Naive thymus-derived CD4-positive, alpha-beta T cell (primary cell): Measurements from ENCODE around the gene HOXA9. TPM values are rescaled to one million over a fixed set of nuclear protein-coding genes. Genes with fewer than 3 reads are reported as not detected.
A peak's percentile ranks its signal among the peaks of the same experiment; 100 is the strongest.

Experiments used
- ATAC-seq: fragments of 150-1000 bp; cut with Tn5 transposase; 2 replicates; pipeline ENCODE4 v1.10.0; 2021; ENCODE audit warnings: mild to moderate bottlenecking, moderate library complexity
- CTCF ChIA-PET: fragments of 350-600 bp; sonication (Branson Sonifier 250); formaldehyde crosslinking; loops from one replicate; lab custom pipeline; 2021; ENCODE audit warnings: antibody characterized with exemption; lab: Charles Lee
- POLR2A ChIA-PET: fragments of 350-600 bp; sonication (Branson Sonifier 250); formaldehyde crosslinking; loops from one replicate; lab custom pipeline; 2021; ENCODE audit warnings: antibody characterized with exemption, inconsistent platforms; lab: Charles Lee
- DNase-seq, 9 donors: peaks; one replicate each; pipeline versions ENCODE4 v3.0.0 to v3.0.0-alpha.2; 2020 to 2022; ENCODE audit warnings: mixed read lengths in 1 of 9
- H3K27ac ChIP-seq: one replicate; pipeline ENCODE4 v1.7.0; 2013; ENCODE audit warnings: mild to moderate bottlenecking, low read depth, low read length, moderate library complexity
- H3K27me3 ChIP-seq, 2 donors: one replicate each; pipeline ENCODE4 v1.7.0; 2013; ENCODE audit warnings: low read length in 2 of 2, mild to moderate bottlenecking in 2 of 2, moderate library complexity in 2 of 2; ENCODE audit not compliant: control insufficient read depth in 2 of 2, insufficient read depth in 2 of 2
- H3K36me3 ChIP-seq, 3 experiments: 1 replicate in 2 of 3; 2 replicates in 1 of 3; pipeline ENCODE4 v1.7.0; 2013; ENCODE audit warnings: low read length in 3 of 3, mild to moderate bottlenecking in 3 of 3, moderate library complexity in 1 of 3; ENCODE audit not compliant: insufficient read depth in 3 of 3, control insufficient read depth in 2 of 3
- H3K4me1 ChIP-seq, 2 donors: one replicate each; pipeline ENCODE4 v1.7.0; 2013; ENCODE audit warnings: low read length in 2 of 2, mild to moderate bottlenecking in 2 of 2, moderate library complexity in 1 of 2; ENCODE audit not compliant: control insufficient read depth in 2 of 2, insufficient read depth in 2 of 2
- H3K4me3 ChIP-seq: 2 replicates; pipeline ENCODE4 v1.7.0; 2013; ENCODE audit warnings: mild to moderate bottlenecking, low read length
- H3K9me3 ChIP-seq, 3 experiments: 1 replicate in 2 of 3; 2 replicates in 1 of 3; pipeline ENCODE4 v1.7.0; 2013; ENCODE audit warnings: low read length in 3 of 3; ENCODE audit not compliant: control insufficient read depth in 2 of 3
- H3K27ac Mint-ChIP-seq, 9 donors: one replicate each; pipeline ENCODE4 v1.8.0; 2020 to 2022; ENCODE audit warnings: mixed read lengths in 9 of 9, mild to moderate bottlenecking in 8 of 9, moderate library complexity in 5 of 9, inconsistent platforms in 2 of 9
- H3K27me3 Mint-ChIP-seq, 5 donors: one replicate each; pipeline ENCODE4 v1.8.0; 2021 to 2022; ENCODE audit warnings: mixed read lengths in 5 of 5, mild to moderate bottlenecking in 1 of 5
- H3K36me3 Mint-ChIP-seq, 5 donors: one replicate each; pipeline ENCODE4 v1.8.0; 2020 to 2022; ENCODE audit warnings: mixed read lengths in 5 of 5, mild to moderate bottlenecking in 3 of 5, inconsistent platforms in 1 of 5
- H3K4me1 Mint-ChIP-seq, 7 donors: one replicate each; pipeline ENCODE4 v1.8.0; 2020 to 2022; ENCODE audit warnings: mixed read lengths in 7 of 7, mild to moderate bottlenecking in 3 of 7, inconsistent platforms in 1 of 7
- H3K4me3 Mint-ChIP-seq, 10 donors: one replicate each; pipeline ENCODE4 v1.8.0; 2020 to 2022; ENCODE audit warnings: mild to moderate bottlenecking in 10 of 10, mixed read lengths in 10 of 10, moderate library complexity in 6 of 10, inconsistent platforms in 2 of 10
- H3K9me3 Mint-ChIP-seq, 11 donors: one replicate each; pipeline ENCODE4 v1.8.0; 2020 to 2022; ENCODE audit warnings: mixed read lengths in 11 of 11, mild to moderate bottlenecking in 4 of 11, inconsistent platforms in 1 of 11, moderate library complexity in 1 of 11
- intact Hi-C, 2 donors: fragments of 100-400 bp; cut with micrococcal nuclease; formaldehyde crosslinking; loops; one replicate each; pipeline ENCODE4 v1.15.1; 2023
- polyA plus RNA-seq, 2 donors: library from polyadenylated mRNA; unstranded; fragments of 300-500 nt; fragmentation: Illumina TruSeq; gene quantifications; one replicate each; pipeline ENCODE4 v1.2.3, GENCODE V29; 2021
- total RNA-seq, 6 experiments: library from RNA in 5 of 6; stranded (reverse) in 5 of 6; gene quantifications; 1 replicate in 5 of 6; 2 replicates in 1 of 6; pipeline ENCODE4 v1.2.3 and lab custom pipeline; 2021 to 2026

The HOXA9 gene
- total and polyA plus RNA-seq, 7 experiments from 2014 or later = 0.70 to 1.7 TPM; not detected in 5

GRCh38 chr7:27198871-27199801 is 33.8 kb upstream of the HOXA9 start:
- no peaks in the 10 kb centered on the region for H3K36me3 ChIP-seq
- peaks cover 9 to 42% (median 39%) of the 10 kb centered on the region in 7 donors for H3K4me1 Mint-ChIP-seq
- no peak overlapping the region for H3K27ac ChIP-seq
- intact Hi-C loops = loop anchor here (5.0 to 10.0 kb wide), 5 partner anchors 37 to 1756 kb away; partner anchors contain the start of gene TRIL (in 1 of the 2)
- DNase-seq (peak in 1 of 9 donors; percentile 21), ATAC-seq (peak; percentile 11)
- no peak overlapping the region for H3K4me3 ChIP-seq
- H3K27ac Mint-ChIP-seq = peak overlapping the region in 2 of 9 donors; percentile 66 to 80
- H3K36me3 Mint-ChIP-seq = peaks cover 0 to 5% (median 0%) of the 10 kb centered on the region in 5 donors
- ChIA-PET POLR2A (interaction anchor here (1.3 kb wide), 1 partner anchor 25 kb away, joined by 4 read pairs; the partner anchor contains the start of gene HOXA10), CTCF (interaction anchor here (1.0 to 1.7 kb wide), 4 partner anchors 11 to 822 kb away, joined by 3 to 6 read pairs (median 3); no protein-coding TSS in a partner anchor)
- peaks cover 0 to 12% (median 0%) of the 10 kb centered on the region in 11 donors for H3K9me3 Mint-ChIP-seq
- no peaks in the 10 kb centered on the region for H3K9me3 ChIP-seq
- H3K27me3 ChIP-seq = peaks cover 30 to 63% of the 10 kb centered on the region in 2 donors
- H3K4me3 Mint-ChIP-seq = peak overlapping the region in 9 of 10 donors; percentile 47 to 85 (median 69)
- peaks cover 15 to 18% of the 10 kb centered on the region in 2 donors for H3K4me1 ChIP-seq
- peaks cover 84 to 87% (median 86%) of the 10 kb centered on the region in 5 donors for H3K27me3 Mint-ChIP-seq

- Mint-ChIP-seq H3K36me3 (peaks cover 0 to 5% (median 0%) of the 10 kb centered on the region in 5 donors), H3K9me3 (peaks cover 0 to 12% (median 0%) of the 10 kb centered on the region in 11 donors), H3K4me1 (peaks cover 9 to 47% (median 41%) of the 10 kb centered on the region in 7 donors), H3K27ac (peak overlapping the region in 5 of 9 donors; percentile 17 to 71 (median 50)), H3K4me3 (peak overlapping the region in 9 of 10 donors; percentile 14 to 78 (median 68)), H3K27me3 (peaks cover 84 to 88% (median 86%) of the 10 kb centered on the region in 5 donors)
- Histone ChIP-seq H3K9me3 (no peaks in the 10 kb centered on the region), H3K27ac (no peak overlapping the region), H3K36me3 (no peaks in the 10 kb centered on the region), H3K27me3 (peaks cover 35 to 69% of the 10 kb centered on the region in 2 donors), H3K4me3 (no peak overlapping the region), H3K4me1 (peaks cover 15 to 20% of the 10 kb centered on the region in 2 donors)
- ATAC-seq (no peak), DNase-seq (no peak)
- intact Hi-C loops = loop anchor here (5.0 to 10.0 kb wide), 5 partner anchors 36 to 1757 kb away; partner anchors contain the start of gene TRIL (in 1 of the 2)
- POLR2A ChIA-PET = interaction anchor here (1.3 kb wide), 1 partner anchor 24 kb away, joined by 4 read pairs; the partner anchor contains the start of gene HOXA10
- CTCF ChIA-PET = interaction anchor here (0.7 to 1.7 kb wide), 5 partner anchors 10 to 823 kb away, joined by 3 to 6 read pairs (median 3); no protein-coding TSS in a partner anchor
These were observed 33.0 kb upstream of the HOXA9 start for GRCh38 chr7:27198138-27198841.

GRCh38 chr7:27197137-27198042 is 32.1 kb upstream of the HOXA9 start:
- ChIA-PET POLR2A (no interaction called here), CTCF (interaction anchor here (0.7 to 1.7 kb wide), 2 partner anchors 37 to 824 kb away, joined by 3 to 6 read pairs; no protein-coding TSS in a partner anchor)
- Histone ChIP-seq H3K9me3 (no peaks in the 10 kb centered on the region), H3K27ac (no peak overlapping the region), H3K4me3 (no peak overlapping the region), H3K27me3 (peaks cover 40 to 70% of the 10 kb centered on the region in 2 donors), H3K4me1 (peaks cover 20 to 25% of the 10 kb centered on the region in 2 donors), H3K36me3 (no peaks in the 10 kb centered on the region)
- no peak for DNase-seq
- Mint-ChIP-seq H3K36me3 (peaks cover 0 to 5% (median 0%) of the 10 kb centered on the region in 5 donors), H3K27me3 (peaks cover 80 to 86% (median 81%) of the 10 kb centered on the region in 5 donors), H3K9me3 (peaks cover 0 to 12% (median 0%) of the 10 kb centered on the region in 11 donors), H3K4me1 (peaks cover 9 to 51% (median 43%) of the 10 kb centered on the region in 7 donors), H3K27ac (peak overlapping the region in 2 of 9 donors; percentile 3 to 71), H3K4me3 (peak overlapping the region in 3 of 10 donors; percentile 44 to 69 (median 68))
- ATAC-seq = no peak
- intact Hi-C loops = loop anchor here (2.0 to 10.0 kb wide), 6 partner anchors 35 to 1757 kb away; partner anchors contain the start of gene TRIL (in 1 of the 2)

DNA sequence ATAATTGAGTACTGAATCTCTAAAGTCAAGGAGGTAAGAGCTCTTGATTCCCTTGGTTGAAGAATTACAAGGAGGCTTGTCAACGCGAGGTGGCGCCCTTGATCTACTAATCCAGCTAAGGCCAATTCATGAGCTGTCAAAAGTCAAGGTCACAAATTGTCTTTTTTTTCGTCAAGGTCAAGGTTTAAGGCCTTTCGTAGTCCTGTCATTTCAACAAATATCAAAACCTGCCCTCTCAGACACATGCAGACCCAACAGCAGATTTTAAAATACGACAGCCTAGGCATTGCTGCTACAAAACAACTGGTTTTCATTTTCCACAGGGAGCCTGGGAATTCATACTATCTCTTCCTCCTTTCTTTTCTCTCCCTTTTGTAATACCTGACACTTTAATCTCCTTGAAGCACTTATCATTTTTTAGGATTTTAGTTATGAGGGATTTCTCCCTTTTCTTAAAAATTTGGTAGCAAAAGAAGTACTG is 31.0 kb upstream of the HOXA9 start:
- POLR2A ChIA-PET = interaction anchor here (0.7 kb wide), 1 partner anchor 723 kb away, joined by 3 read pairs; no protein-coding TSS in a partner anchor
- intact Hi-C loops = loop anchor here (1.0 to 10.0 kb wide), 15 partner anchors 34 to 1758 kb away; partner anchors contain the start of gene TRIL (in 1 of the 2)
- peaks cover 0 to 5% (median 0%) of the 10 kb centered on the region in 5 donors for H3K36me3 Mint-ChIP-seq
- no peak overlapping the region for H3K27ac ChIP-seq
- ATAC-seq = peak; percentile 55
- H3K4me1 ChIP-seq = peaks cover 19 to 34% of the 10 kb centered on the region in 2 donors
- H3K4me3 ChIP-seq = no peak overlapping the region
- H3K9me3 Mint-ChIP-seq = peaks cover 0 to 12% (median 0%) of the 10 kb centered on the region in 11 donors
- H3K36me3 ChIP-seq = no peaks in the 10 kb centered on the region
- no peak overlapping the region for H3K4me3 Mint-ChIP-seq
- H3K9me3 ChIP-seq = no peaks in the 10 kb centered on the region
- peak overlapping the region in 2 of 9 donors; percentile 69 for H3K27ac Mint-ChIP-seq
- DNase-seq = peak; percentile 62 to 82 (median 72)
- peaks cover 37 to 69% of the 10 kb centered on the region in 2 donors for H3K27me3 ChIP-seq
- CTCF ChIA-PET = interaction anchor here (0.6 to 2.4 kb wide), 19 partner anchors 9 to 901 kb away, joined by 3 to 17 read pairs (median 4); no protein-coding TSS in a partner anchor
- peaks cover 78 to 85% (median 80%) of the 10 kb centered on the region in 5 donors for H3K27me3 Mint-ChIP-seq
- H3K4me1 Mint-ChIP-seq = peaks cover 9 to 47% (median 36%) of the 10 kb centered on the region in 7 donors

DNA sequence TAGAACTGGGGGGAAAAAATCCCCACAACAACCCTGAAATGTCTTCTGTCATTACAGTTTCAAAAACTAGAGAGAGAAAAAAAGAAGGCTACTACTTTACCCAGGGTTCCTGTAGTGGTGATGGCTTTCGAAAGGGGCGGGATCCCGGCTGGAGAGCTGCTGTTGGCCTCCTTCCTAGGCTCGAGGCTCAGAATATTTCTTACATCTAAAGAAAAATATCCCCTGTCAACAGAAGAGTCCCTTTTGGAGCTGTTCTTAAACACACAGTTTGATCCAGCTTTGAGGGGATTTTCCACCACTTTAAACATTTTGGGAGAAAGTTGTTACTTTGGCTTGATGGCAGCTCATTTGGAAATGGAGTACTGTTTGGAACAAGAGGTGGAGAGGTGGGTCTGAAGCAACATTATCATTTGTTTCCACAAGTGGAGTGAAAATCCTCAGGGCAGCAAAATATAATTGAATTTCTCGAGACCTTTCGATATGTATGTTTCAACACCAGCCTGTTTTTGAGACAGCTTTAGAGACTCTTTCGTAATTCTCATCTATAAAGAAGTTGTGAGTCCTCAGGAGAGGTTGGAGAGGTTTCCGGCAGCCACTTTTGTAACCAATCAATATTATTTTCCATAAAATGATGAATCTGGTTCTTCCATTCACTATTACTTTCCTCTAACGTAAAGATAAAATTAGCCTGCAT is 29.5 kb upstream of the HOXA9 start:
- DNase-seq (no peak), ATAC-seq (no peak)
- no peak overlapping the region for H3K27ac ChIP-seq
- no peaks in the 10 kb centered on the region for H3K36me3 ChIP-seq
- ChIA-PET POLR2A (no interaction called here), CTCF (interaction anchor here (0.5 to 2.4 kb wide), 12 partner anchors 11 to 885 kb away, joined by 3 to 17 read pairs (median 8); no protein-coding TSS in a partner anchor)
- H3K27me3 ChIP-seq = peaks cover 28 to 70% of the 10 kb centered on the region in 2 donors
- Mint-ChIP-seq H3K4me1 (peaks cover 6 to 40% (median 28%) of the 10 kb centered on the region in 7 donors), H3K4me3 (peak overlapping the region in 2 of 10 donors; percentile 5 to 51), H3K27me3 (peaks cover 82 to 88% (median 85%) of the 10 kb centered on the region in 5 donors), H3K9me3 (peaks cover 0 to 12% (median 0%) of the 10 kb centered on the region in 11 donors), H3K36me3 (peaks cover 0 to 2% (median 0%) of the 10 kb centered on the region in 5 donors), H3K27ac (no peak overlapping the region)
- intact Hi-C loops = loop anchor here (5.0 to 10.0 kb wide), 5 partner anchors 33 to 1760 kb away; partner anchors contain the start of gene TRIL (in 1 of the 2)
- H3K4me3 ChIP-seq = no peak overlapping the region
- H3K4me1 ChIP-seq = peaks cover 9 to 23% of the 10 kb centered on the region in 2 donors
- H3K9me3 ChIP-seq = no peaks in the 10 kb centered on the region
